OCI-LY3 (cell line): Measurements from ENCODE around the gene SPG21.

Source experiments
- CTCF ChIP-seq: fragments of 200-600, 300-600 bp; sonication (generic); IDR thresholded peaks from 2 replicates; pipeline ENCODE4 v1.5.1; 2014; ENCODE audit warnings: antibody characterized with exemption, low read length, low read depth
- EZH2phosphoT487 ChIP-seq: fragments of 200-600 bp; shearing (Covaris generic); IDR thresholded peaks from 2 replicates; pipeline ENCODE4 v1.6.1; 2018; ENCODE audit warnings: antibody characterized with exemption, mixed run types, low read depth

GRCh38 chr15:65037309-65037708 is 47.6 kb upstream of the SPG21 start:
- TF ChIP-seq CTCF (no peak), EZH2phosphoT487 (no peak)
